RWPE2 (cell line): ENCODE data around the gene FAM170B.

Experiments
- ATAC-seq: fragments of 200-7000 bp; cut with Tn5 transposase; 3 replicates; pipeline ENCODE4 v1.9.1; 2021; ENCODE audit warnings: low read depth
- DNase-seq: peaks from one replicate; pipeline ENCODE4 v3.0.0-alpha.2; 2020; ENCODE audit warnings: low spot score
- H3K27ac ChIP-seq: fragments of 450-650 bp; 2 replicates; pipeline ENCODE4 v1.5.1; 2017; ENCODE audit warnings: mild to moderate bottlenecking; ENCODE audit not compliant: poor library complexity, severe bottlenecking
- H3K27me3 ChIP-seq: fragments of 250-450 bp; sonication (Bioruptor Pico); 2 replicates; pipeline ENCODE4 v1.5.1; 2021; ENCODE audit warnings: mild to moderate bottlenecking, moderate library complexity; ENCODE audit not compliant: insufficient read depth, poor library complexity, severe bottlenecking
- H3K36me3 ChIP-seq: fragments of 250-450 bp; sonication (Bioruptor Pico); 2 replicates; pipeline ENCODE4 v1.5.1; 2020; ENCODE audit warnings: low read depth, mild to moderate bottlenecking, moderate library complexity
- H3K4me1 ChIP-seq: fragments of 250-450 bp; sonication (Bioruptor Pico); 2 replicates; pipeline ENCODE4 v1.5.1; 2021; ENCODE audit warnings: mild to moderate bottlenecking, moderate library complexity; ENCODE audit not compliant: insufficient read depth, poor library complexity, severe bottlenecking
- H3K4me3 ChIP-seq: fragments of 250-450 bp; sonication (Bioruptor Pico); 2 replicates; pipeline ENCODE4 v1.5.1; 2021; ENCODE audit warnings: mild to moderate bottlenecking, moderate library complexity; ENCODE audit not compliant: severe bottlenecking
- H3K9me3 ChIP-seq: fragments of 250-450 bp; sonication (Bioruptor Pico); 2 replicates; pipeline ENCODE4 v1.5.1; 2021; ENCODE audit warnings: mild to moderate bottlenecking, moderate library complexity; ENCODE audit not compliant: severe bottlenecking
- TF ChIP-seq, protein P1 (sequence below): fragments of 450-650 bp; IDR thresholded peaks from one replicate; pipeline ENCODE4 v1.5.1; 2017; ENCODE audit warnings: mild to moderate bottlenecking, moderate library complexity; ENCODE audit not compliant: poor library complexity, severe bottlenecking

FAM170B gene

GRCh38 chr10:49116509-49117375, 17.1 kb downstream of the FAM170B start:
- no peaks in the 10 kb centered on the region for H3K36me3 ChIP-seq
- DNase-seq (no peak), ATAC-seq (no peak)
- no peak overlapping the region for H3K4me3 ChIP-seq
- H3K4me1 ChIP-seq, result no peaks in the 10 kb centered on the region
- no peaks in the 10 kb centered on the region for H3K9me3 ChIP-seq
- peaks cover 31% of the 10 kb centered on the region for H3K27me3 ChIP-seq
- TF ChIP-seq, protein P1, sequence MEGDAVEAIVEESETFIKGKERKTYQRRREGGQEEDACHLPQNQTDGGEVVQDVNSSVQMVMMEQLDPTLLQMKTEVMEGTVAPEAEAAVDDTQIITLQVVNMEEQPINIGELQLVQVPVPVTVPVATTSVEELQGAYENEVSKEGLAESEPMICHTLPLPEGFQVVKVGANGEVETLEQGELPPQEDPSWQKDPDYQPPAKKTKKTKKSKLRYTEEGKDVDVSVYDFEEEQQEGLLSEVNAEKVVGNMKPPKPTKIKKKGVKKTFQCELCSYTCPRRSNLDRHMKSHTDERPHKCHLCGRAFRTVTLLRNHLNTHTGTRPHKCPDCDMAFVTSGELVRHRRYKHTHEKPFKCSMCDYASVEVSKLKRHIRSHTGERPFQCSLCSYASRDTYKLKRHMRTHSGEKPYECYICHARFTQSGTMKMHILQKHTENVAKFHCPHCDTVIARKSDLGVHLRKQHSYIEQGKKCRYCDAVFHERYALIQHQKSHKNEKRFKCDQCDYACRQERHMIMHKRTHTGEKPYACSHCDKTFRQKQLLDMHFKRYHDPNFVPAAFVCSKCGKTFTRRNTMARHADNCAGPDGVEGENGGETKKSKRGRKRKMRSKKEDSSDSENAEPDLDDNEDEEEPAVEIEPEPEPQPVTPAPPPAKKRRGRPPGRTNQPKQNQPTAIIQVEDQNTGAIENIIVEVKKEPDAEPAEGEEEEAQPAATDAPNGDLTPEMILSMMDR, result no peak
- no peak overlapping the region for H3K27ac ChIP-seq

DNA sequence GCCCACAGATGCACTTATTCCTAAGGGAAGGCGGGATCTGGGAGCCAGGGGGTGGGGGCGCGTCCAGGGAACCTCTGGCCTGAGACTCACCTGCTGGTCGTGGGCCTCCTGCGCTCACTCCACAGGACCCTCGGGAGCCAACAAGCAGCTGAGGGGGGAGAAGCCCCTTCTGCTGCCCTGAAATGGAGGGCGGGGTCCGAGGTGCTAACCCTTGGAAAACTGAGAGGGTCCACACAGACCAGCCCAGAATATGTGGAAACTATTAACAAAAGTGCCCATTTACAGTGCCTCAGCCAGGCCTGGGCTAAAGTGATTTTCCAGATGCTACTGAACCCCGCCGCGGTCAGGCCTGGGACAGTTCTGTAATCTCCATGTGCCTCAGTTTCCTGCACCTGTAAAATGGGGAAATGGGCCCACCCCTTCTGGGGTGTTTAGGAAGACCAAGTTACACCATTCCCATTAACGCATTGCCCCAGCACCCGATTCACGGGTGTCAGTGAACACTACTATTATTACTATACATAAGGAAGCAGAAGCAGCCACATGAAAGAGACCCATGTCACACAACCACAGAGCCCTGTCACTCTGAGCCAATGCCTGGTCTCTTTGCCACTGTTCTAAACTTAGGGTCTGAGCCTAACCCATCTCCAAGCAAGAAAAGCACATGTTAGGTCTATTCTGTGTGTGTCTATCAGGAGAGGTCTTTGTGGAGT, 17.9 kb downstream of the FAM170B start:
- H3K9me3 ChIP-seq, result no peaks in the 10 kb centered on the region
- no peaks in the 10 kb centered on the region for H3K4me1 ChIP-seq
- H3K27ac ChIP-seq, result no peak overlapping the region
- ATAC-seq (no peak), DNase-seq (no peak)
- TF ChIP-seq, protein P1, result no peak
- peaks cover 34% of the 10 kb centered on the region for H3K27me3 ChIP-seq
- H3K4me3 ChIP-seq, result no peak overlapping the region
- H3K36me3 ChIP-seq, result no peaks in the 10 kb centered on the region

DNA sequence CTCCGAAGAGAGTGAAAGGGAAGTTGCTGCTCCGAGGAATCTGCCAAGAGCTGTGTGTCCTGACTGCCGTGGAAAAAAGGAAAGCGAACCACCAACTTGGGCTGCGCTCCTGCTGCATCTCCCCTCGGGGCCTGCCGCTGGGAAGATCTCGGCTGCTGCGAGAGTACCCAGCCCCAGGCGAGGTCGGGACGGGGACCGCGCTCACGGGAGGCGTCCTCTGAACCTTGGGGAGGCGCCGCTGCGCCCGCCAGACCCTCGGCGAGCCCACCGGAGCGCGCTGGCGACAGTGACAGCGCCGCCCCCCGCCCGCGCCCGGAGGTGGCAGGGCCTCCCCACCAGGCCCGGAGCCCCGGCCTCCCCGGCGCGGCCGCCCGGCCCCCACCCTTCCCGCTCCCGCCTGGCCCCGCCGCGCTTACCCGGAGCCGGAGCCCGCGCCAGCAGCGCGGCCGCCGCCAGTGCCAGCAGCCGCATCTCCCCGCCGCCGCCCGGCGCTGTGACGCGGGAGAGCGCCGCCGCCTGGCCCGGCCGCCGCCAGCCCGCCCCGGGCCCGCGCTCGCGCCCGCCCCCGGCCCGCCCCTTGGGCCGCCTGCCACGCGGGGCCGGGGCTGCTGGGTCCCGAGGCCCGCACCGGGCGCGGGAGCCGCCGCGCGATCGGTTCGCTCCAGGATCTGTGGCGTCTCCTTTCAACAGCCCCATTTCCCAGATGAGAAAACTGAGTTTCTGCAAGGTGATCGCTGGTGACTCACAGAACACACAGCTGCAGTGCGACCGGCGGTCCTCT, 18.6 kb downstream of the FAM170B start, which contains the start of gene VSTM4:
Gene VSTM4 (minus strand): TSS at position 508 of the 781 bp plus-strand sequence. CDS start 37 bp downstream, at position 471.
- ATAC-seq, result no peak
- H3K4me1 ChIP-seq, result no peaks in the 10 kb centered on the region
- no peak within 1 kb of the TSS for H3K27ac ChIP-seq
- TF ChIP-seq, protein P1, result no peak
- no peaks in the 10 kb centered on the region for H3K36me3 ChIP-seq
- peak within 1 kb of the TSS; percentile 15 for H3K4me3 ChIP-seq
- H3K9me3 ChIP-seq, result no peaks in the 10 kb centered on the region
- no peak for DNase-seq
- H3K27me3 ChIP-seq, result peaks cover 34% of the 10 kb centered on the region

DNA sequence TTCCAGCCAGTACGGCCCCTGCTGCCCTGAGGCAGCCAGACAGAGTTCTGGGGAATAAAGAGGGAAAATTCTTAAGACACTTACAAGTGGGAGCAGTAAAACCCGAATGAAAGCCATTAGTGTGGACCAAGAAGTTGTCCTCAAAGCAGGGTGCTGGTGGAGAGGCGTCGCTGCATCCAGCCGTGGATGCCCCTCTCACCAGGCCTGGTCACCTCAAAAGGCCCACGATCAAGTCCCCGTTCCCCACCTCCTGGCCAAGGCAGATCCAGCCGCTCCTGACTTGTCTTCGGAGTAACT, 19.2 kb downstream of the FAM170B start:
- H3K4me3 ChIP-seq, result peak overlapping the region; percentile 15
- DNase-seq, result no peak
- ATAC-seq, result no peak
- peaks cover 34% of the 10 kb centered on the region for H3K27me3 ChIP-seq
- H3K4me1 ChIP-seq, result no peaks in the 10 kb centered on the region
- no peak overlapping the region for H3K27ac ChIP-seq
- H3K36me3 ChIP-seq, result no peaks in the 10 kb centered on the region
- TF ChIP-seq, protein P1, result no peak
- H3K9me3 ChIP-seq, result no peaks in the 10 kb centered on the region
